Astrocyte (in vitro differentiated cells and primary cell): ENCODE results near the gene JCHAIN. TPM values are rescaled to one million over a fixed set of nuclear protein-coding genes. Genes with fewer than 3 reads are reported as not detected.
"Not testable (repeated sequence)": the region's sequence is repeated elsewhere in the genome, so short reads cannot be mapped to it uniquely, and the experiment has no call there.

Experiments used
- DNase-seq: peaks from one replicate; pipeline ENCODE4 v3.0.0-alpha.2; 2010; ENCODE audit warnings: low read depth
- FAIRE-seq: peaks from 2 replicates; lab custom pipeline; 2011; peaks lifted over from hg19 to GRCh38; lab: Jason Lieb, UNC
- H2AFZ ChIP-seq: 2 replicates; pipeline ENCODE4 v1.6.0; 2012; ENCODE audit warnings: low read depth, low read length, inconsistent platforms
- H3K27ac ChIP-seq: 2 replicates; pipeline ENCODE4 v1.5.1; 2011; ENCODE audit warnings: low read depth, low read length, inconsistent platforms
- H3K27me3 ChIP-seq: 2 replicates; pipeline ENCODE4 v1.6.0; 2011; ENCODE audit warnings: low read length, inconsistent platforms; ENCODE audit not compliant: insufficient read depth
- H3K36me3 ChIP-seq: 2 replicates; pipeline ENCODE4 v1.5.1; 2011; ENCODE audit warnings: low read length, inconsistent platforms; ENCODE audit not compliant: insufficient read depth
- H3K4me1 ChIP-seq: 2 replicates; pipeline ENCODE4 v1.5.1; 2011; ENCODE audit warnings: low read length, inconsistent platforms; ENCODE audit not compliant: insufficient read depth
- H3K4me2 ChIP-seq: 2 replicates; pipeline ENCODE4 v1.6.0; 2012; ENCODE audit warnings: low read length, inconsistent platforms
- H3K4me3 ChIP-seq: 2 replicates; pipeline ENCODE4 v1.5.1; 2011; ENCODE audit warnings: low read depth, mild to moderate bottlenecking, low read length, inconsistent platforms; ENCODE audit not compliant: insufficient read depth
- H3K79me2 ChIP-seq: 2 replicates; pipeline ENCODE4 v1.6.0; 2012; ENCODE audit warnings: mild to moderate bottlenecking, low read length, inconsistent platforms; ENCODE audit not compliant: insufficient read depth
- H3K9ac ChIP-seq: 2 replicates; pipeline ENCODE4 v1.6.0; 2012; ENCODE audit warnings: mild to moderate bottlenecking, low read length, inconsistent platforms
- H3K9me3 ChIP-seq: 2 replicates; pipeline ENCODE4 v1.5.1; 2012; ENCODE audit warnings: low read depth, mild to moderate bottlenecking, low read length, inconsistent platforms; ENCODE audit not compliant: insufficient read depth
- H4K20me1 ChIP-seq: 2 replicates; pipeline ENCODE4 v1.6.0; 2012; ENCODE audit warnings: low read length, inconsistent platforms; ENCODE audit not compliant: insufficient read depth
- H3K27ac Mint-ChIP-seq: one replicate; pipeline ENCODE4 v1.8.0; 2021; ENCODE audit warnings: mild to moderate bottlenecking, mixed read lengths; ENCODE audit not compliant: unreplicated experiment
- H3K27me3 Mint-ChIP-seq: one replicate; pipeline ENCODE4 v1.8.0; 2021; ENCODE audit warnings: low read depth, mixed read lengths; ENCODE audit not compliant: unreplicated experiment
- H3K36me3 Mint-ChIP-seq: one replicate; pipeline ENCODE4 v1.8.0; 2021; ENCODE audit warnings: low read depth, mixed read lengths; ENCODE audit not compliant: unreplicated experiment
- H3K4me1 Mint-ChIP-seq: one replicate; pipeline ENCODE4 v1.8.0; 2021; ENCODE audit warnings: low read depth, mixed read lengths; ENCODE audit not compliant: unreplicated experiment
- H3K4me3 Mint-ChIP-seq: one replicate; pipeline ENCODE4 v1.8.0; 2021; ENCODE audit warnings: mild to moderate bottlenecking, moderate library complexity, mixed read lengths; ENCODE audit not compliant: unreplicated experiment
- H3K9me3 Mint-ChIP-seq: one replicate; pipeline ENCODE4 v1.8.0; 2021; ENCODE audit warnings: mild to moderate bottlenecking, mixed read lengths; ENCODE audit not compliant: unreplicated experiment
- EZH2 ChIP-seq: IDR thresholded peaks from 2 replicates; pipeline ENCODE4 v1.6.1; 2012; ENCODE audit warnings: mild to moderate bottlenecking, low read length, inconsistent platforms; ENCODE audit not compliant: insufficient read depth
- total RNA-seq: library from RNA; stranded (reverse); gene quantifications from 2 replicates; pipeline ENCODE4 v1.2.1, GENCODE V29; 2021
- TF ChIP-seq, protein P1 (sequence below): IDR thresholded peaks from 2 replicates; pipeline ENCODE4 v1.5.1; 2011; ENCODE audit warnings: low read depth, mild to moderate bottlenecking, inconsistent platforms, low read length, moderate library complexity; ENCODE audit not compliant: insufficient read depth

The JCHAIN gene
- total RNA-seq, 1 donor from 2014 or later, result not detected

DNA sequence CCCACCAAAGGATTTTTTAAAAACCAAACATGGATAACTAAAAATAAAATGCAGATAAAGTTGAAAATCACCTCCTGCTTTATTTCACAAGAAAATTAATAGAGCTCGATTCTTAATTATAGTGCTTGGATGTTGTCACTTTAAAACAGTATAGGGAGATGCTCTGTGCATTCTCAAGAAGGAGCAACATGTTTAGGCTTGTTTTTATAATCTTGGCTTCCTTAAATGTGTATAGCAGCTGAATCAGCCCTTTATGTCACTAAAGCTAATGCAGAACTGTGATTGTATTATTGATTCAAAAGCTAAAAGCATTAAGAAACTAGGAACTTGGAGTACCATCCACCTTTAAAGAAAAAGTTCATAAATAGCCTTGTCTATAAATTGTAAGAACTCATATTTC lies 35.0 kb upstream of the JCHAIN start:
- Histone ChIP-seq H3K27me3 (no peaks in the 10 kb centered on the region), H3K4me1 (peaks cover 14% of the 10 kb centered on the region), H3K4me3 (no peak overlapping the region), H3K9me3 (no peaks in the 10 kb centered on the region), H4K20me1 (peaks cover under 1% of the 10 kb centered on the region), H2AFZ (no peak overlapping the region), H3K27ac (no peak overlapping the region), H3K4me2 (no peak overlapping the region), H3K79me2 (peaks cover 8% of the 10 kb centered on the region), H3K36me3 (no peaks in the 10 kb centered on the region), H3K9ac (no peak overlapping the region)
- FAIRE-seq (no peak), DNase-seq (no peak)
- no peaks in the 10 kb centered on the region for H3K27me3 Mint-ChIP-seq
- TF ChIP-seq, protein P1, sequence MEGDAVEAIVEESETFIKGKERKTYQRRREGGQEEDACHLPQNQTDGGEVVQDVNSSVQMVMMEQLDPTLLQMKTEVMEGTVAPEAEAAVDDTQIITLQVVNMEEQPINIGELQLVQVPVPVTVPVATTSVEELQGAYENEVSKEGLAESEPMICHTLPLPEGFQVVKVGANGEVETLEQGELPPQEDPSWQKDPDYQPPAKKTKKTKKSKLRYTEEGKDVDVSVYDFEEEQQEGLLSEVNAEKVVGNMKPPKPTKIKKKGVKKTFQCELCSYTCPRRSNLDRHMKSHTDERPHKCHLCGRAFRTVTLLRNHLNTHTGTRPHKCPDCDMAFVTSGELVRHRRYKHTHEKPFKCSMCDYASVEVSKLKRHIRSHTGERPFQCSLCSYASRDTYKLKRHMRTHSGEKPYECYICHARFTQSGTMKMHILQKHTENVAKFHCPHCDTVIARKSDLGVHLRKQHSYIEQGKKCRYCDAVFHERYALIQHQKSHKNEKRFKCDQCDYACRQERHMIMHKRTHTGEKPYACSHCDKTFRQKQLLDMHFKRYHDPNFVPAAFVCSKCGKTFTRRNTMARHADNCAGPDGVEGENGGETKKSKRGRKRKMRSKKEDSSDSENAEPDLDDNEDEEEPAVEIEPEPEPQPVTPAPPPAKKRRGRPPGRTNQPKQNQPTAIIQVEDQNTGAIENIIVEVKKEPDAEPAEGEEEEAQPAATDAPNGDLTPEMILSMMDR, result no peak
- no peak for TF ChIP-seq EZH2
- no peak overlapping the region for H3K4me3 Mint-ChIP-seq
- H3K4me1 Mint-ChIP-seq, result peaks cover 3% of the 10 kb centered on the region
- H3K27ac Mint-ChIP-seq, result no peak overlapping the region
- peaks cover 3% of the 10 kb centered on the region for H3K36me3 Mint-ChIP-seq
- no peaks in the 10 kb centered on the region for H3K9me3 Mint-ChIP-seq

DNA sequence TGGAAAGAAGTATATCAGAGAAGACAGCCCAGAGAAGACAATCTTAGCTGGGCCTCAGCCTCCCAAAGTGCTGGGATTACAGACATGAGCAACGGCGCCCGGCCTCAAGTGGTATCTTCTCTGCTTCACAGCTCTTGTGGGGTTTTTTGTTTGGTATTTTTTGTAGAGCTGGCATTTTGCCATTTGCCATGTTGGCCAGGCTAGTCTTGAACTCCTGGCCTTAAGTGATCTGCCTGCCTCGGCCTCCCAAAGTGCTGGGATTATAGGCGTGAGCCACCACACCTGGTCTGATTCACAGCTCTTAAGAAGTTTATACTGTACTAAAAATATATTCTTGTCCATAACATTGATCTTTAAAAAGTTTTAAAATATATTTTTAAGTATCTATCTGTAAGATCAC lies 34.4 kb upstream of the JCHAIN start:
- no peaks in the 10 kb centered on the region for H3K27me3 ChIP-seq
- no peak for FAIRE-seq
- no peak overlapping the region for H3K4me3 Mint-ChIP-seq
- no peak overlapping the region for H2AFZ ChIP-seq
- no peak overlapping the region for H3K4me3 ChIP-seq
- no peak overlapping the region for H3K9ac ChIP-seq
- H3K79me2 ChIP-seq, result peaks cover 2% of the 10 kb centered on the region
- H3K36me3 Mint-ChIP-seq, result no peaks in the 10 kb centered on the region
- H3K4me2 ChIP-seq, result no peak overlapping the region
- H3K27me3 Mint-ChIP-seq, result no peaks in the 10 kb centered on the region
- no peaks in the 10 kb centered on the region for H4K20me1 ChIP-seq
- peaks cover 11% of the 10 kb centered on the region for H3K4me1 ChIP-seq
- no peaks in the 10 kb centered on the region for H3K36me3 ChIP-seq
- H3K9me3 Mint-ChIP-seq, result no peaks in the 10 kb centered on the region
- no peak overlapping the region for H3K27ac Mint-ChIP-seq
- no peak overlapping the region for H3K27ac ChIP-seq
- no peaks in the 10 kb centered on the region for H3K9me3 ChIP-seq
- H3K4me1 Mint-ChIP-seq, result peaks cover 2% of the 10 kb centered on the region
- TF ChIP-seq EZH2, result no peak
- TF ChIP-seq, protein P1, result no peak
- no peak for DNase-seq

DNA sequence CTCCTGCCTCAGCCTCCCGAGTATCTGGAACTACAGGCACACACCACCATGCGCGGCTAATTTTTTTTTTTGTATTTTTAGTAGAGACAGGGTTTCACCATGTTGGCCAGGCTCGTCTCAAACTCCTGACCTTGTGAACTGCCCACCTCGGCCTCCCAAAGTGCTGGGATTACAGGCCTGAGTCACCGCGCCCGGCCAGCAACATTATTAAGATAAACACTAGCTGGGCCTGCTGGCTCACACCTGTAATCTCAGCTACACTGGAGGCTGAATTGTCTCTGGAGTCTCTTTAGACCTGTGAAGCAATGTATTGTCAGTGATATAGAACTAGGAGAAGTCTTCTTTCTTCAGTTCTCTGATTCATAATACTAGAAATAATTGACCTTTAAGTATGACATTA lies 32.1 kb upstream of the JCHAIN start:
- H3K79me2 ChIP-seq, H3K9me3 Mint-ChIP-seq, H3K27me3 Mint-ChIP-seq, H3K27ac ChIP-seq, H3K4me3 ChIP-seq, H3K4me2 ChIP-seq, DNase-seq, H3K36me3 Mint-ChIP-seq, H3K4me1 ChIP-seq, H2AFZ ChIP-seq, H3K36me3 ChIP-seq, H3K27ac Mint-ChIP-seq, FAIRE-seq, H3K27me3 ChIP-seq, H3K4me1 Mint-ChIP-seq, H3K4me3 Mint-ChIP-seq, H3K9ac ChIP-seq, H4K20me1 ChIP-seq, H3K9me3 ChIP-seq: not testable (repeated sequence)

DNA sequence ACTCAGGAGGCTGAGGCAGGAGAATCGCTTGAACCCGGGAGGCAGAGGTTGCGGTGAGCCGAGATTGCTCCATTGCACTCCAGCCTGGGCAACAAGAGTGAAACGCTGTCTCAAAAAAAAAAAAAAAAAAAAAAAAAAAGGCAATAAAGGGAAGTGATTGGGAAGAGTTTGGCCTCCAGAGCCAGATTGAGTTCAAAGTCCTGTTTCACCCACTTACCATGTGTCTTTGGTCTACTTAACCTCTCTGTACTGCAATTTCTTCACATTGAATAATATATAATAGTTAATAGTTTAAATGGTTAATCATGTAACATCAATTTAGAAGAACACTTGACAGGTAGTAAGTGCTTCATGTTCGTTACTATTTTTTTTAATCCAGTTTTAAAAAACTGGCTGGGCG lies 28.3 kb upstream of the JCHAIN start:
- not testable (repeated sequence) for H3K9ac ChIP-seq, H3K27ac ChIP-seq, H2AFZ ChIP-seq, H3K4me3 Mint-ChIP-seq, H3K4me3 ChIP-seq, H3K4me2 ChIP-seq, H3K27ac Mint-ChIP-seq, H3K9me3 ChIP-seq, FAIRE-seq, H3K36me3 Mint-ChIP-seq, H3K36me3 ChIP-seq, DNase-seq, H3K9me3 Mint-ChIP-seq, H3K27me3 Mint-ChIP-seq, H3K27me3 ChIP-seq
- peaks cover 31% of the 10 kb centered on the region for H3K79me2 ChIP-seq
- H4K20me1 ChIP-seq, result peaks cover 23% of the 10 kb centered on the region
- H3K4me1 Mint-ChIP-seq, result peaks cover 13% of the 10 kb centered on the region
- H3K4me1 ChIP-seq, result peaks cover 13% of the 10 kb centered on the region
